Germinal center (tissue), 1 donor: ENCODE measurements around the gene NFE2.
A peak's percentile ranks its signal among the peaks of the same experiment; 100 is the strongest.
"Not testable (repeated sequence)": the region's sequence is repeated elsewhere in the genome, so short reads cannot be mapped to it uniquely, and the experiment has no call there.

Source experiments
- DNase-seq: peaks from one replicate; pipeline ENCODE4 v3.0.0; 2012; ENCODE audit warnings: mixed read lengths, low spot score

Gene NFE2

DNA sequence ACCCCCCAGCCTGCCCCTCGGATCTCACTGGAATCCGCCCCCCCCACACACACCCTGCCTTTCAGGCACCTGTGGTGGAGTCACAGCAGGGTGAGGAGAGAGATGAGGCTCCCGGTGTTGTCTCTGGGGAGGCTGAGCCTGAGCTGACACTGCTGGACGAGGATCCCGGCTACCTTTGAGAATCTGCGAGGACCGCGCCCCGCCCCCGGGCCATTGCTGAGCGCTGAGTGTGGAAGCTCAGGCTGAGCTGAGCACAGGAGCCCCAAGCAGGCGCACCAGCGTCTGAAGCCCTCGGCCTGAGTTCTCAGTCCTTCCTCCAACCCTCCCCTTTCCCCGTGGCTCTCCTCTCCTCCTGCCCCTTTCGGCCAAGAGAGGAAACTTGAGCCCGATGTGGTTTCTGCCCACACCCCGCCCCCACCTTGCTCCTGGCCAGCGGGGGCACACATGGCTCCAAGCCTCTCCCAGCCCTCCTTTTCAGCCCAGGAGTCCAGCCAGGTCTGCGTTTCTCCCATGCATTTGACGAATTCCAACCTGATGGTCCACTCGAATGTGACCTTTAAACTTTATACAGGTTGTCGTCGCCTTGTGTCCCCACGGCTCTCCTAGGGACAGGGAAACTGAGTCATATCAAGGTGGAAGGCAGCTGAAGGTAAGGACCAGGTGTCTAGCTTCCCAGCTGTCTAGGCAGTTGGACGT is at the start of gene NFE2:
NFE2 (minus strand) TSS at position 284 of the 696 bp plus-strand sequence. CDS start 5,767 bp downstream, outside the sequence.
- no peak for DNase-seq

- DNase-seq, result no peak
Measured at GRCh38 chr12:54349679-54350078, 48.9 kb upstream of the NFE2 start.

GRCh38 chr12:54349036-54349435 is 48.2 kb upstream of the NFE2 start:
- no peak for DNase-seq

DNA sequence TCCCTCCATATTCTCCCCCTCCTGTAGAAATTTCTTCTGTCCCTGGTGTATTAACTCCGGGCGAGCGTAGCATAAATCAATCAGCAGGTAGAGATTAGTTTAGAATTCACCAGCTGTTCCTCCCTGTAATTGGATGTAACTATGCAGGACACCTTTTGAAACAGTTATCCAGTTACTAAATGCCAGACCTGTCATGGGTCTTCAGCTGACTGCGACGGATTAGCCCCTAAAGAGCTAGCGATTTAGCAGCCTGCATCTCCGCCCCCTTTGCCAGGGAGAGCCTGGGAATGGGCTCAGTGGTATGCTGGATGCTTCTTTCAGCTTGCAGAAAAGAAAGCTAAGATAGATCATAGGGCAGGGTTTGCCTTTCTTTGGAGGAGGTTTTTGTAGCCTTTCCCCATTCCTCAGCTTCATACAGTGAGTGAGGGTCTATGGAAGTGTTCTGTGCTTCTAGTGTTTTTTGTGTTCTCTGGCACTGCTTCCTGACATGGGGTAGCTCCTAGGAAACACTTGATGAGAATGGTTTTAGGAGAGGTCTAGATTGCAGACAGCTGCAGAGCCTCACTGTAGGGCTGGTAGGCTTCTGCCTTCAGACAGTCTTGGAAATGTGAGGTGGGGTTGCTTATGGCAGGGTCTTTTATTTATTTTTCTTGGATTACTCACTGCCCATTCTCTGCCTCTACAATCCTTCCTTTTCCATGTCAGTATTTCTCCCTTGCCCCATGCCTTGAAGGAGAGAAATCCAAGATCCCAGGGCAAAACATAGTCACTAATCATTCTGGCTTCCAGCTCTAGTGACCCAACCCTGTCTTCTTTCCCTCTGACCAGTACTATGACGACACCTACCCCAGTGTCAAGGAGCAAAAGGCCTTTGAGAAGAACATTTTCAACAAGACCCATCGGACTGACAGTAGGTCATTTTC is 40.8 kb upstream of the NFE2 start:
- DNase-seq, result no peak

- no peak for DNase-seq
Measured at GRCh38 chr12:54340846-54341245, 40.0 kb upstream of the NFE2 start.

GRCh38 chr12:54338698-54339296 is 38.0 kb upstream of the NFE2 start:
- DNase-seq, result no peak

DNA sequence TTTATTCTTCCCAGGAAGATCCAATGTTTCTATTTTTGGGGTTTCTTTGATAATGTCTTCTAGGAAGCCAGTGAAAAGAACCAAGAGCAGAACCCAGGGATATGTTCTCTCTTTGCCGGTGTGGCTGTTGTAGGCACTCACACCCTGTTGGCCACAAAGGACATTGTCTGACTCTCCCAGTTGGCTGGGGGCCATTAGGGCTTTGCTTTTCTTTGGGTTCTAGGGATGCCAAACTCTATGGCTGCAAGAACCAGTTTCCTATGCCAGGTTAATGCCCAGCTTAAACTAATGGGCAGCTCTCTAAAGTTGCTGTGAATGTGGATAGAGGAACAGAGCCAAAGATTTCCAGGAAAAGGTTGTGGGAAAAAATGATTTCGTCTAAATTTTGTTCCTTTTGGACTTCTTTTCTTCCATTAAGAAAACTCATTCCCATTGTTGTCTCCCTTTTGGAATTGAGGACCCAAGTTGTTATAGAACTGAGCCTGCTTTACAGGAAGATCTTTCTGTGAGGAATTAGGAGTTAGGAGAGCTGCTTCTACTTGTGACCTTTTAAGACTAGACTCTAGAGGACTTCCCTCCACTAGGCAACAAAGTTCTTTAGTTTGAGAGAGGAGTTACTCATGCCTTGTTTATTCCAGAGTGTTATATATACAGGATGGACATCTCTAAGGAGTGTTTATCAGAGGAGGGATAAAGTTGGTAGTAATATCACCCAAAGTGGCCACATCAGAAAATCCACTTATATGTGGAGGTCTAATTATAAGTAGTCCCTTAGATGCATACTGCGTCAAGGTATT is 37.2 kb upstream of the NFE2 start:
- DNase-seq, result no peak

- no peak for DNase-seq
Measured at GRCh38 chr12:54337280-54337842, 36.5 kb upstream of the NFE2 start.

GRCh38 chr12:54333420-54334034 is 32.7 kb upstream of the NFE2 start:
- no peak for DNase-seq

- DNase-seq, result no peak
Measured at GRCh38 chr12:54331461-54331860, 30.6 kb upstream of the NFE2 start.

DNA sequence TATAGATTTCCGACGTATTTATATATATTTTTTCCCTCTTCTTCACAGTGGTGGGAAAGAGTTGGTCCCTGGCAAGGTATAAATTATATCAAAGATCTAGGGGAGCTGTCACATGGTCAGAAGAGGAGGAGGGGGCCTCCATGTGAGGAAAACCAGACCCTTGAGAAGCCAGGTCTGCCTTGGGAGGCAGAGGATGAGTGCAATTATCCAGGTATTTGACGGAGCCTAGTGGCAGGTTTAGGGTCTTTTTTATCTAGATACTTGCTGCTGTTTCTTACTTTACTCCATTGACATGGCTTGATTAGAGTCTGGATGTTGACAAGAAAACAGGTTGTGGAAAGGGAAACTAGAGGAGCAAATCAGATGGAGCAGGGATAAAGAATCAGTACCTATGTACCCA is 29.6 kb upstream of the NFE2 start:
- no peak for DNase-seq

- DNase-seq, result no peak
Measured at GRCh38 chr12:54329759-54330158, 28.9 kb upstream of the NFE2 start.

GRCh38 chr12:54328595-54329337 is 28.0 kb upstream of the NFE2 start:
- no peak for DNase-seq

DNA sequence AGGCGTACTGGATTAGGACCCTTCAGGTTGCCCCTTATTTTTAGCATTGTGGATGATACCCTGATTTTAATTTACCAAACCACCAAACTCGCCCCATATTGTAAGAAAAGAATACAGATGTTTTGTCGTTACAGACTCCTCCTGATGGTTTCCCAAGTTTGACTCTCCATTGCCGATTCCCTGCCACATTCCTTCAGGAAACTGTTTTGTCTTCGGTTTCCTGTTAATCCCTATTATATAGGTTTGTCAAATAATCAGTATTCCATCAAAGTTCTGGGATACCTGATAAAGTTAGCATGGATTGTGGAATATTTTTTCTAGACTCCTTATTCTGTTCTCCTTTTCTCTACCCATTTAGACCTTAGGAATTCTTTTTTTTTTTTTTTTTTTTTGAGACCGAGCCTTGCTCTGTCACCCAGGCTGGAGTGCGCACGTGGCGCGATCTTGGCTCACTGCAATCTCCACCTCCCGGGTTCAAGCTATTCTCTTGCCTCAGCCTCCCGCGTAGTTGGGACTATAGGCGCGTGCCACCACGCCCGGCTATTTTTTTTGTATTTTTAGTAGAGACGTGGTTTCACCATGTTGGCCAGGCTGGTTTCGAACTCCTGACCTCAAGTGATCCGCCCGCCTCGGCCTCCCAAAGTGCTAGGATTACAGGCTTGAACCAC is 24.8 kb upstream of the NFE2 start:
- not testable (repeated sequence) for DNase-seq

GRCh38 chr12:54324617-54325441 is 24.0 kb upstream of the NFE2 start, which contains the start of gene COPZ1:
Gene COPZ1, plus strand, starts transcription at chr12:54325131. Its CDS starts 33 bp downstream, at chr12:54325164.
- peak; percentile 99 for DNase-seq

DNA sequence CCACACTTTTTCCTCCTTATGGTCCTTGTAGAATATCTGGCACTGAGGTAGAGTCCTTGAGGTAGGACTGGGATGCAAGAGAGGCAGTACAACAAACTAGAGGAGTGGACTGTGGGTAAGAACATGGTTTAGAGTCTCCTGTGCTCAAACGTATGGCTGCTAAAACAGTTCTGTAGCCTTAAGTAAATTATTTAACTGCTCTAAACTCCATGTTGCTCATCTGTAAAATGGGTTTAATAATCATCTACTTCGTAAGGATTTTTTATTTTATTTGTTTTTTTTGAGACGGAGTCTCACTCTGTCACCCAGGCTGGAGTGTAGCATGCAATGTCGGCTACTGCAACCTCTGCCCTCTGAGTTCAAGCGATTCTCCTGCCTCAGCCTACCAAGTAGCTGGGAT is 20.5 kb upstream of the NFE2 start:
- no peak for DNase-seq

DNA sequence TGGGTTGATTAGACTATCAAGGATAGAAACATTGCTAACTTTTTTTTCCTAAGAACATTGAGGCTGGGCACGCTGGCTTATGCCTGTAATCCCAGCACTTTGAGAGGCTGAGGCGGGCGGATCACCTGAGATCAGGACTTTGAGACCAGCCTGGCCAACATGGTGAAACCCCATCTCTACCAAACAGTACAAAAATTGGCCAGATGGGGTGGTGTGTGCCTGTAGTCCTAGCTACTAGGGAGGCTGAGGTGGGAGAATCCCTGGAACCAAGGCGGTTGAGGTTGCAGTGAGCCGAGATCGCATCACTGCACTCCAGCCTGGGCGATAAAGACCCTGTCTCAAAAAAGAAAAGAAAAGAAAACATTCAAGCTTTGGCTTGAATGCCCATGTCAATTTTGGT is 11.5 kb upstream of the NFE2 start:
- DNase-seq, result not testable (repeated sequence)

DNA sequence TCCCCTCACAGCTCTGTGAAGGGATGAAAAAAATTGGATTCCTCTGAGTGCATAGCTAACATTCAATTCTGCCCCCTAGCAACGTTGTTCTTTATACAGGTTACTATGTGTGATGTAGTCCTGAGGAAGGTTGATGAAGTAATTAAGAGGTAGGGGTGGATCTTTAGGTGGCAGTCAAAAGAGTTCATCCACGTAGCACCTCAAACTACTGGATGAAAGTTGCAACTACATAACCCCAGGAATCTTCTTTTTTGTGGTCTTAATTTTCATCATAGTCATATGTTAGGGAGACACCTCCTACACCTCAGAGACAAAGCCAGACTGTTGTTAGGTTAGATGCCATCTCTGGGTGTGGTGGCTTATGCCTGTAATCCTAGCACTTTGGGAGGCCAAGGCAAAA is 10.2 kb upstream of the NFE2 start:
- no peak for DNase-seq
